Renal cortical epithelial cell (primary cell): Measurements from ENCODE around the gene SAAL1. TPM values are rescaled to one million over a fixed set of nuclear protein-coding genes. Genes with fewer than 3 reads are reported as not detected.

Experiments
- DNase-seq: peaks from one replicate; pipeline ENCODE4 v3.0.0-alpha.2; 2011; ENCODE audit warnings: low read depth
- total RNA-seq: library from RNA; depleted of rRNA; stranded (reverse); fragments of >200 nt; gene quantifications from 2 replicates; pipeline ENCODE4 v1.2.3, GENCODE V29; 2014

SAAL1 gene
- total RNA-seq, 1 donor from 2014 or later = 15.2 TPM

GRCh38 chr11:18081551-18081950 lies 24.3 kb downstream of the SAAL1 start:
- no peak for DNase-seq

- peak; percentile 28 for DNase-seq
Measured at GRCh38 chr11:18080451-18080850, 25.4 kb downstream of the SAAL1 start.

GRCh38 chr11:18078909-18079308 lies 27.0 kb downstream of the SAAL1 start:
- no peak for DNase-seq

GRCh38 chr11:18075444-18075843 lies 30.4 kb downstream of the SAAL1 start:
- no peak for DNase-seq

GRCh38 chr11:18071098-18071705 lies 34.7 kb downstream of the SAAL1 start:
- DNase-seq = no peak

- no peak for DNase-seq
Measured at GRCh38 chr11:18067372-18067771, 38.5 kb downstream of the SAAL1 start.

- DNase-seq = no peak
Measured at GRCh38 chr11:18066626-18067025, 39.3 kb downstream of the SAAL1 start.

GRCh38 chr11:18065572-18065971 lies 40.3 kb downstream of the SAAL1 start:
- DNase-seq = no peak

GRCh38 chr11:18064450-18065054 lies 41.3 kb downstream of the SAAL1 start:
- no peak for DNase-seq

GRCh38 chr11:18063862-18064434 lies 41.9 kb downstream of the SAAL1 start:
- DNase-seq = no peak

GRCh38 chr11:18063125-18063524 lies 42.8 kb downstream of the SAAL1 start:
- peak; percentile 41 for DNase-seq

GRCh38 chr11:18061351-18061750 lies 44.5 kb downstream of the SAAL1 start:
- DNase-seq = no peak

GRCh38 chr11:18056561-18057181 lies 49.2 kb downstream of the SAAL1 start:
- DNase-seq = no peak

GRCh38 chr11:18054511-18055103 lies 51.3 kb downstream of the SAAL1 start:
- no peak for DNase-seq

- DNase-seq = no peak
Measured at GRCh38 chr11:18050848-18051247, 55.0 kb downstream of the SAAL1 start.

GRCh38 chr11:18046116-18046777 lies 59.6 kb downstream of the SAAL1 start, which contains the start of gene TPH1:
Gene TPH1, minus strand, starts transcription at chr11:18046269. Its CDS starts 5,507 bp downstream, at chr11:18040762.
- peak; percentile 54 for DNase-seq

GRCh38 chr11:18036456-18036855 lies 69.4 kb downstream of the SAAL1 start:
- DNase-seq = no peak

Other genes with a start within 250 kb of the SAAL1 start
- 29.5 and 31.3 TPM in 2 replicates for gene SERGEF, start 93.0 kb downstream of the SAAL1 start, total RNA-seq
- 0.15 TPM in 1 of 2 replicates, not detected in the other for gene TPH1, start 59.8 kb downstream of the SAAL1 start, total RNA-seq
- not detected in 2 replicates for gene MRGPRX3, start 26.5 kb upstream of the SAAL1 start, total RNA-seq
- not detected in 2 replicates for gene MRGPRX4, start 66.8 kb upstream of the SAAL1 start, total RNA-seq
- gene SAA4, start 130.7 kb upstream of the SAAL1 start, total RNA-seq = 2.4 and 7.5 TPM in 2 replicates
- 225 and 425 TPM in 2 replicates for gene SAA2, start 142.6 kb upstream of the SAAL1 start, total RNA-seq
- gene SAA1, start 160.2 kb upstream of the SAAL1 start, total RNA-seq = 137 and 322 TPM in 2 replicates
- 54.1 and 59.2 TPM in 2 replicates for gene HPS5, start 216.1 kb upstream of the SAAL1 start, total RNA-seq
- gene GTF2H1, start 216.5 kb upstream of the SAAL1 start, total RNA-seq = 67.6 and 72.2 TPM in 2 replicates